LNCaP clone FGC (cell line): ENCODE data around the gene DIRAS1.

Experiments used
- DNase-seq: peaks from one replicate; pipeline ENCODE4 v3.0.0-alpha.2; 2011; ENCODE audit warnings: low read depth
- H3K4me3 ChIP-seq: 2 replicates; pipeline ENCODE4 v1.5.1; 2011; ENCODE audit warnings: mild to moderate bottlenecking, low read depth, low read length, control low read depth
- TF ChIP-seq, protein P1 (sequence below): IDR thresholded peaks from 2 replicates; pipeline ENCODE4 v1.5.1; 2012; ENCODE audit warnings: mild to moderate bottlenecking; ENCODE audit not compliant: control insufficient read depth, insufficient read depth; ENCODE audit errors: extremely low read depth

DIRAS1 gene

DNA sequence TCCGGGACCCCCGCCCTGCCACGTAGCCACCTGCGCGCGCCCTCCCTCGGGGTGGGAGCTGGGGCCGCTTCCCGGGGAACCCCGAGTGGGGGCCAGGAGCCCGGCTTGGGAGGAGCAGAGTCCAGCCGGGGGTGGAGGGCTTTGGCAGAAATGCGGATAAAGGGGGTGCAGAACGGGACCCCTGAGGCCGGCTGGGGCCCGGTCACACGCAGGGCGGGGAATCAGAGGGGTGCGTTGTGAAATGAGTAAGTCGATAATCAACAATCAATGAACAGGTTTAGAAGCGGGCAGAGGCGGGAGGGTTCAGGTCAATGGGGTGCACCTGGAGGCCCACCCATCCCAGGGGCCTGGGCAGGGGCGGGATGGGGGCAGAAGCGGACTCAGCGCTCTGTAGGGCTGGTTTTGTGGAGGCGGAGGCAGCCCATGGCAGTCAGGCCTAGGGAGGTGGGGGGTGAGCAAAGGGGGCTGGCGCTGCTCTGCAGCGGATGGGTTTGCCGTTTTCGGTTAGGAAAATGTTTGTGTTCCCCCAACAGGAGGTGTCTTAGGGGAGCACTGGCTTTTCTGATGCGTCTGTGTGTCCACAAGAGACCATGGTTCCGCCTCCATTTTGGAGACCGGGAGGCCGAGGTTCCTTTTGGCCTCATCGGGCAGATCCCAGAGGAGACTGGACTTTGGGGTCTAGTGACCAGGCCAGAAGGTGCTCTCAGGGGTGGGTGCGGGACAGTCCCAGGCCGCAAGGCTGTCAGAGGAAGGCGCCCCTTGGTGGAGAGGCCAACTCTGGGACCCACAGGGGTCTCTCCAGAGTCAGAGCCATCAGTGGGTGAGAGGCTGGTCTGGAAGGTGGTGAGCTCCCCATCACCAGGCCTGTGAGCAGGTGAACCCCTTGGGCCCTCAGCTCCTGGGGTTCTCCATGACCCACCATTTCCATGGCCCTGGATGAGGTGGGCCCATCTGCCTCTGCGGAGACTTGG, 683 bp upstream of the DIRAS1 start:
- H3K4me3 ChIP-seq = peak overlapping the region; percentile 55
- no peak for DNase-seq

DNA sequence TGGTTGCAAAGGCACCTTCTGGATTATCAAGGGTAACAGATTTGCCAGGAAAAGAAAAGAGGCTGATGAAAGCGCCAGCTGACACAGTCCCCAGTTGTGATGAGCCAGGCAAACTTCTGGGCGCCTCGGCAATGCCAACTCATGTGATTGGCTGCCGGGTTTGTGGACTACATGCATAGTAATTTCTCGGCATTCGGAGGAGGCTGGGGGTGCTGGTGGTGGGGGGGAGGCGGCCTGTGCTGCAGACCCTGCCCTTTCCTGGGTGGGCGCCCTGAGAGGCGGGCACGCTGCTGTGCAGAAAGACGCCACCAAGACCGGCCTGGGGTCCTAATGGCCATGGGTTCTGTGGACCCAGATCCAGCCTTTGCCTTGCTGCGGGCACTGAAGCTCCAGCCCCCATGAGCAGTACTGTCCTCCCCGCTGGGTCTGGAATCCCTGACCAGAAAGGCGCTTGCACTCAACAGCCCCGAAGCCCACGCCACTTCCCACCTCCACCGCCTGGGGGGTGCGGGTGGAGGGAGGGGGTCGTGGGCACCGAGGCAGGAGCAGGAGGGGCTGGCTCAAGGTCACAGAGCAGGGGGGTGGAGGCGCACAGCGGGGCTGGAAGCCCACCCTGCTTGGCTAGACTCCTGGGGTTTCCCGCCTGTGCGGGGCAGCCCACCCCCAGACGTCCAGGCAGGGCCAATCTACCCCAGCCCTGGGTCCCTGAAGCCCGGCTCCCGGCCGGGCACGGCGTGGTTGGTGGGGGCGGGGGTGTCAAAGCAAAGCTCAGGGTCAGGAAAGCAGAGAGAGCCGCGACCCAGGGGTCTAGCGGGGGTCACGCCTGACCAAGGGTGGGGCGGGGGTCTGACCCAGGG, 1.0 kb downstream of the DIRAS1 start:
- H3K4me3 ChIP-seq = peak overlapping the region; percentile 54
- TF ChIP-seq, protein P1, sequence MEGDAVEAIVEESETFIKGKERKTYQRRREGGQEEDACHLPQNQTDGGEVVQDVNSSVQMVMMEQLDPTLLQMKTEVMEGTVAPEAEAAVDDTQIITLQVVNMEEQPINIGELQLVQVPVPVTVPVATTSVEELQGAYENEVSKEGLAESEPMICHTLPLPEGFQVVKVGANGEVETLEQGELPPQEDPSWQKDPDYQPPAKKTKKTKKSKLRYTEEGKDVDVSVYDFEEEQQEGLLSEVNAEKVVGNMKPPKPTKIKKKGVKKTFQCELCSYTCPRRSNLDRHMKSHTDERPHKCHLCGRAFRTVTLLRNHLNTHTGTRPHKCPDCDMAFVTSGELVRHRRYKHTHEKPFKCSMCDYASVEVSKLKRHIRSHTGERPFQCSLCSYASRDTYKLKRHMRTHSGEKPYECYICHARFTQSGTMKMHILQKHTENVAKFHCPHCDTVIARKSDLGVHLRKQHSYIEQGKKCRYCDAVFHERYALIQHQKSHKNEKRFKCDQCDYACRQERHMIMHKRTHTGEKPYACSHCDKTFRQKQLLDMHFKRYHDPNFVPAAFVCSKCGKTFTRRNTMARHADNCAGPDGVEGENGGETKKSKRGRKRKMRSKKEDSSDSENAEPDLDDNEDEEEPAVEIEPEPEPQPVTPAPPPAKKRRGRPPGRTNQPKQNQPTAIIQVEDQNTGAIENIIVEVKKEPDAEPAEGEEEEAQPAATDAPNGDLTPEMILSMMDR = no peak
- DNase-seq = no peak

More for the DNA sequence above, 683 bp upstream of the DIRAS1 start:
- TF ChIP-seq, protein P1 = no peak

DNA sequence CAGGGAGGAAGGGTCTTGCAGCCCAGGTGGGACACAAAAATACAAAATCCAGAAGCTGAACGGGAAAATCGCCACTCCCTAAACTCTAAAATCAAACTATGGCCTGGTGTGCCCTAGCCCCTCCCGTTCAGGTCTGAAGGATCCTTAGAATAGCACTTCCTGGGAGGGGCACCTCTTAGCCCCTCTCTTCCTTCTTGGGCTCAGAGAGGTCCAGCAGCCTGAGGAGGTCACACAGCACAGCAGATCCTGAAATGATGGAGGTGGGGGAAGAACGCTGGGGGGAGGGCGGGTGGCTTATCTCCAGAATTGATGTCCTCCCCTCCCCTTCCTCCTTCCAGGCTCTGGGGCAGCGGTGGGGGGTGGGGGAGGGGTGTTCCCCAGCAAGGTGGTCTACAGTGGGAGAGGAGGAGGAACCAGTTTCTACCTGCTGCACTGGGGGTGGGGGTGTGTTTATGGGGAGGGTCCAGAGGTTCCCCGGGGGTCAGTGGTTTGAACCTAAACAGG, 1.9 kb downstream of the DIRAS1 start:
- TF ChIP-seq, protein P1 = no peak
- no peak for DNase-seq
- no peak overlapping the region for H3K4me3 ChIP-seq

DNA sequence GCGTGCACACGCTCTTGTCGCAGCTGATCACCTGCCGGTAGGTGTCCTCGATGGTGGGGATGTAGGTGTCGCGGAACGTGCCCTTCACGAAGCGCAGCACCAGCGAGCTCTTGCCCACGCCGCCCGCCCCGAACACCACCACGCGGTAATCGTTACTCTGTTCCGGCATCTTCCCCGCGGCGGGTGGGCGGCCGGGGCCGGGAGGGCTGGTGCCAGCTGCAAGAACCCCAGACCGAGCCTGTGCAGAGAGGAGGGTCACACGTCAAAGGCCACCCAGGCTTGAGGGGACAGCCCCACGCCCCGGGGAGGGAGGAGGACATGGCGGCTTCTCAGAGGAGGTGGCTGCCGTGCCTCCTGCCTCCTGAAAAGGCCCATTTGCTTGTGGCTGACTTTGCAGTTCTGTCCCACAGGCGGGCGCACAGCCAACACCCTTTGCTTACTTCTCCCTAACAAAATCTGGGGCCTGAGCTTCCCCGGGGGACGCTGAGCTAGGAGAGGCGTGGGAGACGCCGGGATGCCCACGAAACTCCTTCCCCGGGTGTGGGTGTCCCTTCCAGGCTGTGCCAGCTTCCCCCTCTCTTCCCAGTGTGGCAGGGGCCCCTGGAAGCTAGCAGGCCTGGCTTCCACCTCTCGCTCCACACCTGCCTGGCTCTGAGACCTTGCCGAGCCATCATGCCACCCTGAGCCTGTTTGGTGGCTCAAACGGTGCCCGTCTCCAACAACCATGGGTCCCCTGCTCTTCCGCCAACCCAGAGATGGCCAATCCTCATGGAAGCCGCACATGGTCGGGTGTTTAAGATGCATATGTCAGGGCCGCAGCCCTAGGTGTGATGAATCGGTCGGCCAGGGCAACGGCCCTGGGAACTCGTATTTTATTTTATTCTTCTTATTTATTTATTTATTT, 3.3 kb downstream of the DIRAS1 start:
- no peak for DNase-seq
- no peak overlapping the region for H3K4me3 ChIP-seq
- TF ChIP-seq, protein P1 = no peak

DNA sequence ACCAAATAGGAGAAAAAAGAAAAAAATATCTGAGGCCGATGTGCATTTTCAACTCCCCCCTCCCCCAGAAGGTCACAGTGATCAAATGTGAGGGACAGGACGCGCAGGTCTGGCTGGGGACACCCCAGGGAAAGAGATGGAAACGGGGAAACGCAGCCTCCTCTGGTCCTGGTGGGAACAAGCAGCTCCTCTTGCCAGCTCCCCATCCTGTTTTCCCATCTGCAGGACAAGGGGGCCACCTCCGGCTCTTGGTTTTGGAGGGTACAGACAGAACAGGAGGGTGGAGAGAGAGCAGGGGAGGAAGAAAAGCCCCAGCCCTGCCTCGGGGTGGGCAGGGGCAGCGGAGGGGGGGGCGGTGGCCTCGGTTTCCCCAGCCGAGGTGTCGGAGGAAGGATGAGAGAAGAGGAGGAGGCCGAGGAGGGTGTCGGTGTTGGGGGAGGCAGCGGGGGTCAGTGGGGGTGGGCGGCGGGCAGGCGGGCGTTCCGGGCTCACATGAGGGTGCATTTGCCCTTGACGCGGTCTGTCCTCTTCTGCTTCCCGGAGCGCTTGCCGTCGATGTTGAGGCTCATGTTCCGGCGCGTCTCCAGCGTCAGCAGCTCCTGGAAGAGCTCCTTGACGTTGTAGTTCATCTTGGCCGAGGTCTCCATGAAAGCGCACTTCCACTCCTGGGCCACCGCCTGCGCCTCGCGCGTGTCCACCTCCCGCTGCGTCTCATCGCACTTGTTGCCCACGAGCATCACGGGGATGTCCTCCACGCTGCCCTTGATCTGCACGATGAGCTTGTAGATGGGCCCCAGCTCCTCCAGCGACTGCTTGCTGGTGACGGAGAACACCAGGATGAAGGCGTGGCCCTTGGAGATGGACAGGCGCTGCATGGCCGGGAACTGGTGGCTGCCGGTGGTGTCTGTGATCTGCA, 4.2 kb downstream of the DIRAS1 start:
- no peak overlapping the region for H3K4me3 ChIP-seq
- no peak for DNase-seq
- TF ChIP-seq, protein P1 = no peak
